GM13976 (cell line): ENCODE data around the gene KMT2C.

Experiments used
- DNase-seq: peaks from one replicate; pipeline ENCODE4 v3.0.0; 2012; ENCODE audit warnings: low spot score
- CTCF ChIP-seq: IDR thresholded peaks from 2 replicates; pipeline ENCODE4 v1.5.1; 2012; ENCODE audit warnings: borderline replicate concordance, mild to moderate bottlenecking; ENCODE audit not compliant: insufficient read depth; ENCODE audit errors: extremely low read depth, missing control alignments, control extremely low read depth
- in situ Hi-C: fragments of 300-500 bp; cut with MboI; formaldehyde crosslinking; loops from one replicate; pipeline ENCODE4 v1.12.0; 2022; ENCODE audit warnings: low sequenced_read_pairs, mixed read lengths, inconsistent platforms; ENCODE audit not compliant: unreplicated experiment

Gene KMT2C

GRCh38 chr7:152370297-152370696 is 65.5 kb downstream of the KMT2C start:
- DNase-seq, result no peak
- in situ Hi-C loops, result no loop called here
- TF ChIP-seq CTCF, result no peak

- in situ Hi-C loops, result no loop called here
- TF ChIP-seq CTCF, result no peak
- DNase-seq, result no peak
Observed at GRCh38 chr7:152369518-152369917, 66.3 kb downstream of the KMT2C start.

GRCh38 chr7:152367170-152367569 is 68.6 kb downstream of the KMT2C start:
- no peak for TF ChIP-seq CTCF

GRCh38 chr7:152366662-152367061 is 69.1 kb downstream of the KMT2C start:
- in situ Hi-C loops, result no loop called here
- DNase-seq, result no peak
- TF ChIP-seq CTCF, result no peak

More at GRCh38 chr7:152367170-152367569, 68.6 kb downstream of the KMT2C start:
- DNase-seq, result no peak
- in situ Hi-C loops, result no loop called here

GRCh38 chr7:152365982-152366603 is 69.7 kb downstream of the KMT2C start:
- no peak for DNase-seq
- no peak for TF ChIP-seq CTCF
- in situ Hi-C loops, result no loop called here

- no peak for DNase-seq
- TF ChIP-seq CTCF, result no peak
- in situ Hi-C loops, result no loop called here
Observed at GRCh38 chr7:152363798-152364197, 72.0 kb downstream of the KMT2C start.
